Renal pelvis (tissue), 4 donors: ENCODE data around the gene SHROOM4. TPM values are rescaled to one million over a fixed set of nuclear protein-coding genes. Genes with fewer than 3 reads are reported as not detected.
A peak's percentile ranks its signal among the peaks of the same experiment; 100 is the strongest.

Experiments used
- DNase-seq: peaks from one replicate; pipeline ENCODE4 v3.0.0-alpha.2; 2013
- polyA plus RNA-seq, 3 donors: library from polyadenylated mRNA; unstranded; fragments of 120-200 nt; gene quantifications; one replicate each; pipeline ENCODE4 v1.2.1, GENCODE V29; 2013; ENCODE audit not compliant: insufficient read length in 3 of 3

SHROOM4 gene
- polyA plus RNA-seq, 3 donors, result 14.6 to 23.1 (median 21.8) TPM

GRCh38 chrX:50707955-50708699 lies 105.9 kb downstream of the SHROOM4 start:
- DNase-seq, result no peak

GRCh38 chrX:50707405-50707804 lies 106.6 kb downstream of the SHROOM4 start:
- peak; percentile 21 for DNase-seq

GRCh38 chrX:50705042-50705441 lies 109.0 kb downstream of the SHROOM4 start:
- DNase-seq, result no peak

GRCh38 chrX:50704360-50704759 lies 109.6 kb downstream of the SHROOM4 start:
- DNase-seq, result no peak

- no peak for DNase-seq
These were observed 113.1 kb downstream of the SHROOM4 start for GRCh38 chrX:50700921-50701320.

GRCh38 chrX:50698944-50699343 lies 115.0 kb downstream of the SHROOM4 start:
- no peak for DNase-seq

GRCh38 chrX:50697691-50698090 lies 116.3 kb downstream of the SHROOM4 start:
- peak; percentile 16 for DNase-seq

GRCh38 chrX:50691820-50692219 lies 122.2 kb downstream of the SHROOM4 start:
- DNase-seq, result peak; percentile 43

GRCh38 chrX:50684871-50685270 lies 129.1 kb downstream of the SHROOM4 start:
- DNase-seq, result no peak

- no peak for DNase-seq
These were observed 133.0 kb downstream of the SHROOM4 start for GRCh38 chrX:50680990-50681389.

GRCh38 chrX:50677789-50678188 lies 136.2 kb downstream of the SHROOM4 start:
- DNase-seq, result no peak

GRCh38 chrX:50671661-50672060 lies 142.3 kb downstream of the SHROOM4 start:
- DNase-seq, result no peak

GRCh38 chrX:50668860-50669259 lies 145.1 kb downstream of the SHROOM4 start:
- no peak for DNase-seq

- DNase-seq, result no peak
These were observed 165.8 kb downstream of the SHROOM4 start for GRCh38 chrX:50648156-50648555.

GRCh38 chrX:50644496-50644895 lies 169.5 kb downstream of the SHROOM4 start:
- DNase-seq, result no peak

GRCh38 chrX:50643525-50644137 lies 170.4 kb downstream of the SHROOM4 start:
- DNase-seq, result no peak

- no peak for DNase-seq
These were observed 175.9 kb downstream of the SHROOM4 start for GRCh38 chrX:50638123-50638522.

- no peak for DNase-seq
These were observed 178.1 kb downstream of the SHROOM4 start for GRCh38 chrX:50635817-50636365.

- DNase-seq, result no peak
These were observed 178.8 kb downstream of the SHROOM4 start for GRCh38 chrX:50635162-50635561.

GRCh38 chrX:50629774-50630173 lies 184.2 kb downstream of the SHROOM4 start:
- no peak for DNase-seq

GRCh38 chrX:50627696-50628095 lies 186.3 kb downstream of the SHROOM4 start:
- no peak for DNase-seq

- no peak for DNase-seq
These were observed 187.6 kb downstream of the SHROOM4 start for GRCh38 chrX:50626432-50626831.

GRCh38 chrX:50622751-50623150 lies 191.2 kb downstream of the SHROOM4 start:
- DNase-seq, result no peak
